PFSK-1 (cell line): ENCODE data around the gene BTBD8.

Experiments
- FOXP2 ChIP-seq: optimal IDR thresholded peaks from 2 replicates; pipeline ENCODE3; 2011; ENCODE audit warnings: borderline replicate concordance, control low read depth, inconsistent platforms; ENCODE audit not compliant: insufficient read depth; ENCODE audit errors: extremely low read length, extremely low read depth
- POLR2AphosphoS5 ChIP-seq: IDR thresholded peaks from 2 replicates; pipeline ENCODE4 v1.6.1; 2012; ENCODE audit warnings: low read depth, mild to moderate bottlenecking, control low read depth, low read length, moderate library complexity
- REST ChIP-seq, 2 experiments: IDR thresholded peaks; 2 replicates each; pipeline versions ENCODE4 v1.6.1 to v1.8.0; 2011 to 2012; ENCODE audit warnings: low read depth in 2 of 2, low read length in 2 of 2, control low read depth in 1 of 2, inconsistent platforms in 1 of 2, mild to moderate bottlenecking in 1 of 2, moderate library complexity in 1 of 2; ENCODE audit not compliant: insufficient read depth in 1 of 2
- SIN3A ChIP-seq: IDR thresholded peaks from 2 replicates; pipeline ENCODE4 v1.6.1; 2012; ENCODE audit warnings: mild to moderate bottlenecking, low read length, moderate library complexity, borderline replicate concordance; ENCODE audit not compliant: insufficient read depth
- TAF1 ChIP-seq: IDR thresholded peaks from 2 replicates; pipeline ENCODE4 v1.6.1; 2012; ENCODE audit warnings: low read length, control low read depth, borderline replicate concordance; ENCODE audit not compliant: insufficient read depth

BTBD8 gene

DNA sequence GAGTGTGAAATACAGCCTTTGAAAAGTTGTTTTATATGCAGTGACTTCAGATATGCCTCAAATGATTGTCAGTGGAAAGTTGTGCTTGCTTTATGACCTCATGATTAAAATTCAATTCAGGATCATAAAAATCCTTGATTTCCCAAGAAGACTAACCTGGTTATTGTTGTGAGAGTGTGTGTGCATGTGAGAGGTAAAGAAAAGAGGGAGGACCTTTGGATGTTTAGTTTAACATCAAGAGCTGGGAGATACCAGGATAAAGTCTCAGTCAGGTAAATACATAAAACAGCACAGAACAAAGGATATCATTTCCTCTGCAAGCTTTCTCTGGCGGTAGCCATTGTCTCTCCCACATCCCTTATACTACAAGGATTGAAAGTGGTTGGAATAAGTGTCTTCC, 14.4 kb downstream of the BTBD8 start:
- TF ChIP-seq POLR2AphosphoS5 (no peak), REST (IDR thresholded peaks at IDR 0.05; ENCODE audit: insufficient read depth in 1 of 2, low read depth in 2 of 2, low read length in 2 of 2) (no peak), FOXP2 (no peak), TAF1 (no peak), SIN3A (no peak)

DNA sequence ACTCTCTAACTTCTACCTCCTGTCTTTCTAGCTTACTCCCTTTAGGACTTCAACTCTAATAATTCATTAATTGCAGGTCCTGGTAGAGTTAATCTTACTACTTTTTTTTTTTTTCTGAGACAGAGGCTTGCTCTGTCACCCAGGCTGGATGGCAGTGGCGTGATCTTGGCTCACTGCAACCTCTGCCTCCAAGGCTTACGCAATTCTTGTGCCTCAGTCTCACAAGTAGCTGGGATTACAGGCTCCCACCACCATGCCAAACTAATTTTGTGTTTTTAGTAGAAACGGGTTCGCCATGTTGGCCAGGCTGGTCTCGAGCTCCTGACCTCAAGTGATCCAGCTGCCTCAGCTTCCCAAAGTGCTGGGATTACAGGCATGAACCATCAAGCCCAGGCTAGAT, 15.7 kb downstream of the BTBD8 start:
- no peak for TF ChIP-seq POLR2AphosphoS5
- no peak for TF ChIP-seq TAF1
- no peak for TF ChIP-seq FOXP2

- TF ChIP-seq SIN3A: no peak
These were observed 16.2 kb downstream of the BTBD8 start for GRCh38 chr1:92096317-92096716.

DNA sequence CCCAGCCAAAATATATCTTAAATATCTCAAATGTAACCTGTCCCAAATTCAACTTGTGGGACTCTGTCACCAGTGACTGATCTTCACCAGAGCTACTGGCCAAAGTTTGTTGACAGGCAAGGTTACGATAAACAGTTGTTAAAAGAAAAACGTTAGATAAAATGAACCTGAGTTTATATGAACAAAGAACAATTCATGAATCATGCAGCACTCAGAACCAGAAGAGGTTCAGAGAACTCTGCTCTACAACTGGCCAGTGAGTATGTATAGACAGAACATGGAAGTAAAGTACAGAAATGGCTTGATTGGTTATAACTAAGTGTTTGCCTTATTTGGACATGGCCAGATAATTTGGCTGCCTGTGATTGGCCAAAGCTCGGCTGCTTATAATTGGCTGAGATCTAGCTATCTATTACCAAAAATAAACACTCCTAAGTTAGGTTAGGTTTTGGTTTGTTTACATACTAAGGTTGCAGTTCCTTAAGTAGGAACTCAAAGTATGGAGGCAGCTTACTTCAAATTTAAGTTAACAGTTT, 25.5 kb downstream of the BTBD8 start:
- TF ChIP-seq FOXP2: no peak
- no peak for TF ChIP-seq SIN3A
- no peak for TF ChIP-seq REST (IDR thresholded peaks at IDR 0.05; ENCODE audit: insufficient read depth in 1 of 2, low read depth in 2 of 2, low read length in 2 of 2)
- TF ChIP-seq POLR2AphosphoS5: no peak
- no peak for TF ChIP-seq TAF1

GRCh38 chr1:92108631-92109030, 28.5 kb downstream of the BTBD8 start:
- TF ChIP-seq TAF1 (no peak), POLR2AphosphoS5 (no peak), REST (IDR thresholded peaks at IDR 0.05; ENCODE audit: insufficient read depth in 1 of 2, low read depth in 2 of 2, low read length in 2 of 2) (no peak), FOXP2 (no peak), SIN3A (no peak)

DNA sequence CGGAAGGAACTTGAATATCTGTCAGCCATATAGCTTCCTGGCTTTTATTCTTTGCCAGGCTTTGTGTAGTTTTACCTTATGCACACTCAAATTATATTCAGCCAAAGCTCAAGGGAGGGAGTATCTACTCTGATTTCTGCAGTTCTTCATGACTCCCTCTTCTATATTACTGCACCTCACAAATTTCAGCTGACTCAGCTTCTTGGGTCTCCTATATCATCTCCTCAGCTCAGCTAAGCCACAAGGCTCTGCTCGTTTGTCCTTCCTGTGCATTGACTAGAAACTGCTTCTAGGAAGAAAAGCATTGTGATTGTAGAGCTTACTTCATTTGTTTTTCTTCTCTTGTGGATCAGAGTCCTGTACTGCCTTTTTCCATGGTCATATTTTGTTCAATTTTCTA, 37.4 kb downstream of the BTBD8 start:
- TF ChIP-seq POLR2AphosphoS5: no peak
- no peak for TF ChIP-seq SIN3A

DNA sequence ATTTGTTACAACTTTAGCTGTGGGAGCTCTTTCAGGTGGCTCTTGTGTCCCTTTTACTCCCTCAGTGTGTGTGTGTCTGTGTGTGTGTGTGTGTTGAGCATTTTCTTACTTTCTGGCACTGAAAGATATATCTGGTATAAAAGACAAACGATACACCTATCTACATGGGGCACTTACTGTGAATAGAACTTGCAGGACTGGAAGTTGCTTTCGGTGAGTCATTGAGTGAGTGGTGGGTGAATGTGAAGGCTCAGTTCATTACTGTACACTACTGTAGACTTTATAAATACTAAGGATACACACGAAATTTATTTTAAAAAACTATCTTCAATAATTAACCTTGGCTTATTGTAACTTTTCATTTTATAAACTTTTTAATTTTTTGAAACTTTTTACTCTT, 38.7 kb downstream of the BTBD8 start:
- no peak for TF ChIP-seq REST (IDR thresholded peaks at IDR 0.05; ENCODE audit: insufficient read depth in 1 of 2, low read depth in 2 of 2, low read length in 2 of 2)
- TF ChIP-seq POLR2AphosphoS5: no peak
- TF ChIP-seq SIN3A: no peak
- TF ChIP-seq TAF1: no peak
- no peak for TF ChIP-seq FOXP2
